A549 (cell line): ENCODE data around the gene KCTD1.

Experiments used
- CTCF ChIP-seq: fragments of >200 bp; sonication (Bioruptor Twin); formaldehyde crosslinking; IDR thresholded peaks from 3 replicates; pipeline ENCODE4 v1.5.1; 2016
- ZFP36 ChIP-seq: fragments of 450-650 bp; IDR thresholded peaks from 2 replicates; pipeline ENCODE4 v1.6.1; 2014; ENCODE audit warnings: borderline replicate concordance; ENCODE audit not compliant: partially characterized antibody
- TF ChIP-seq, protein P1 (sequence below): fragments of 200-600 bp; sonication (generic); IDR thresholded peaks from 2 replicates; pipeline ENCODE4 v1.6.1; 2016; ENCODE audit warnings: antibody characterized with exemption, mild to moderate bottlenecking, moderate library complexity

DNA sequence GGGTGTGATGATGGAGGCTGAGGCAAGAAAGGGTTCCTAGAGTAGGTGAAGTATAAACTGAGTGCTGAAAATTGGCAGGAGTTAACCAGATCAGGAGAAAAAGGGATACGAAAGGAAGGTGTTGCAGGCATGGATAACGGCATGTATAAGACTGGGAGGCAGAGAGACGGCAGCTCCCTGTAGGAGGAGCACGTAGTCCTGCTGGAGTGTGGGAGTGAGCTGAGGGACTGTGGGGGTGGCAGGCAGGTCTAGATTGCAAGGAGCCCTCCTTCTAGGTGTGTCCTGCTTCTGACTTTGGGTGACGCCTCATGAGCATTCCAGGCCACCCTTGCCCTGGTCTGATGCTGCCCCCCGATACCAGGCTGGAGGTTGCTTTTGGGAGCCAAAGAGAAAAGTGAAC is 36.4 kb upstream of the KCTD1 start:
- TF ChIP-seq CTCF (no peak), ZFP36 (no peak)
- TF ChIP-seq, protein P1, sequence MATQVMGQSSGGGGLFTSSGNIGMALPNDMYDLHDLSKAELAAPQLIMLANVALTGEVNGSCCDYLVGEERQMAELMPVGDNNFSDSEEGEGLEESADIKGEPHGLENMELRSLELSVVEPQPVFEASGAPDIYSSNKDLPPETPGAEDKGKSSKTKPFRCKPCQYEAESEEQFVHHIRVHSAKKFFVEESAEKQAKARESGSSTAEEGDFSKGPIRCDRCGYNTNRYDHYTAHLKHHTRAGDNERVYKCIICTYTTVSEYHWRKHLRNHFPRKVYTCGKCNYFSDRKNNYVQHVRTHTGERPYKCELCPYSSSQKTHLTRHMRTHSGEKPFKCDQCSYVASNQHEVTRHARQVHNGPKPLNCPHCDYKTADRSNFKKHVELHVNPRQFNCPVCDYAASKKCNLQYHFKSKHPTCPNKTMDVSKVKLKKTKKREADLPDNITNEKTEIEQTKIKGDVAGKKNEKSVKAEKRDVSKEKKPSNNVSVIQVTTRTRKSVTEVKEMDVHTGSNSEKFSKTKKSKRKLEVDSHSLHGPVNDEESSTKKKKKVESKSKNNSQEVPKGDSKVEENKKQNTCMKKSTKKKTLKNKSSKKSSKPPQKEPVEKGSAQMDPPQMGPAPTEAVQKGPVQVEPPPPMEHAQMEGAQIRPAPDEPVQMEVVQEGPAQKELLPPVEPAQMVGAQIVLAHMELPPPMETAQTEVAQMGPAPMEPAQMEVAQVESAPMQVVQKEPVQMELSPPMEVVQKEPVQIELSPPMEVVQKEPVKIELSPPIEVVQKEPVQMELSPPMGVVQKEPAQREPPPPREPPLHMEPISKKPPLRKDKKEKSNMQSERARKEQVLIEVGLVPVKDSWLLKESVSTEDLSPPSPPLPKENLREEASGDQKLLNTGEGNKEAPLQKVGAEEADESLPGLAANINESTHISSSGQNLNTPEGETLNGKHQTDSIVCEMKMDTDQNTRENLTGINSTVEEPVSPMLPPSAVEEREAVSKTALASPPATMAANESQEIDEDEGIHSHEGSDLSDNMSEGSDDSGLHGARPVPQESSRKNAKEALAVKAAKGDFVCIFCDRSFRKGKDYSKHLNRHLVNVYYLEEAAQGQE: no peak
